ENCODE measurements around the gene POU2F1.

DNA sequence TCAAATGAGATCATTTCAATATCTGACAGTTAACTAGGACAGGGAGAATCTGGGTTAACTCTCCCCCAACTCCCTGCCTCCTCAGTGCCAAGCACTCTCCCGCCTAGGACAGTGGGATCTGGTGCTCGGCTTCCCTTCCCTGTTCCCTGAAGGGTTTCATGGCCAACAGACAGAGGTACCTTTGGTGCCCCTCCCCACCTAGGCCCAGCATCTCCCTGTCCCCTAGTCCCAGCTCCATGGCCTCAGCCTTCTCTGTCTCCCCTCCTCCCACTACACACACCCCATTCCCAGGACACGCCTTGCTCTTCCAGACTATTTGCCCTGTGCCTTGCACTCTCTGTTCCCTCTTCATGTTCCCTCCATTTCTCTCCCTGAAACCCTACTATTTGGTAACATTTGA, 220.5 kb downstream of the POU2F1 start:
- TF ChIP-seq, protein P1, sequence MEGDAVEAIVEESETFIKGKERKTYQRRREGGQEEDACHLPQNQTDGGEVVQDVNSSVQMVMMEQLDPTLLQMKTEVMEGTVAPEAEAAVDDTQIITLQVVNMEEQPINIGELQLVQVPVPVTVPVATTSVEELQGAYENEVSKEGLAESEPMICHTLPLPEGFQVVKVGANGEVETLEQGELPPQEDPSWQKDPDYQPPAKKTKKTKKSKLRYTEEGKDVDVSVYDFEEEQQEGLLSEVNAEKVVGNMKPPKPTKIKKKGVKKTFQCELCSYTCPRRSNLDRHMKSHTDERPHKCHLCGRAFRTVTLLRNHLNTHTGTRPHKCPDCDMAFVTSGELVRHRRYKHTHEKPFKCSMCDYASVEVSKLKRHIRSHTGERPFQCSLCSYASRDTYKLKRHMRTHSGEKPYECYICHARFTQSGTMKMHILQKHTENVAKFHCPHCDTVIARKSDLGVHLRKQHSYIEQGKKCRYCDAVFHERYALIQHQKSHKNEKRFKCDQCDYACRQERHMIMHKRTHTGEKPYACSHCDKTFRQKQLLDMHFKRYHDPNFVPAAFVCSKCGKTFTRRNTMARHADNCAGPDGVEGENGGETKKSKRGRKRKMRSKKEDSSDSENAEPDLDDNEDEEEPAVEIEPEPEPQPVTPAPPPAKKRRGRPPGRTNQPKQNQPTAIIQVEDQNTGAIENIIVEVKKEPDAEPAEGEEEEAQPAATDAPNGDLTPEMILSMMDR (IDR thresholded peaks at IDR 0.05) = no peak
- TF ChIP-seq EP300 (IDR thresholded peaks at IDR 0.05) = no peak

Data from ovary (tissue), 3 donors.